Right lobe of liver (tissue), 6 donors: ENCODE measurements around the gene ARHGAP15. TPM values are rescaled to one million over a fixed set of nuclear protein-coding genes. Genes with fewer than 3 reads are reported as not detected.

Experiments used
- ATAC-seq, 4 donors: fragments of 200-7000 bp; cut with Tn5 transposase; one replicate each; pipeline ENCODE4 v1.9.1; 2020; ENCODE audit warnings: mild to moderate bottlenecking in 4 of 4, moderate library complexity in 4 of 4
- DNase-seq, 3 donors: peaks; one replicate each; pipeline ENCODE4 v3.0.0-alpha.2; 2020
- H3K27ac ChIP-seq, 3 donors: fragments of 200-600 bp; one replicate each; pipeline ENCODE4 v1.8.0; 2022
- H3K27me3 ChIP-seq, 2 donors: fragments of 200-600 bp; one replicate each; pipeline ENCODE4 v1.8.0; 2022
- H3K36me3 ChIP-seq, 4 donors: fragments of 200-600 bp; sonication (generic) in 1 of 4; one replicate each; pipeline versions ENCODE4 v1.5.1 to v1.8.0; 2017 to 2022; ENCODE audit warnings: control low read depth in 1 of 4
- H3K4me1 ChIP-seq, 4 donors: fragments of 200-600 bp; sonication (generic) in 1 of 4; one replicate each; pipeline versions ENCODE4 v1.5.1 to v1.8.0; 2017 to 2022; ENCODE audit warnings: control low read depth in 1 of 4
- H3K4me3 ChIP-seq, 3 donors: fragments of 200-600 bp; one replicate each; pipeline ENCODE4 v1.8.0; 2022
- H3K9me3 ChIP-seq, 4 donors: fragments of 200-600 bp; sonication (generic) in 1 of 4; one replicate each; pipeline versions ENCODE4 v1.5.1 to v1.8.0; 2017 to 2022; ENCODE audit warnings: control low read depth in 1 of 4
- POLR2A ChIP-seq: fragments of 450-650 bp; IDR thresholded peaks from one replicate; pipeline ENCODE4 v1.6.1; 2017; ENCODE audit warnings: antibody characterized with exemption, mild to moderate bottlenecking
- WGBS: methylation state at CpG from one replicate; pipeline ENCODE4 v1.1.6; 2018; ENCODE audit warnings: low coverage, low lambda C conversion rate; ENCODE audit not compliant: insufficient coverage; ENCODE audit errors: missing lambda C conversion rate; 5-methylcytosine and 5-hydroxymethylcytosine counted together
- intact Hi-C, 2 donors: fragments of 100-400 bp; cut with DNase I; formaldehyde crosslinking; loops; one replicate each; pipeline versions ENCODE4 v1.11.2 to v1.14.1; 2022
- total RNA-seq, 6 experiments: library from RNA; depleted of rRNA in 2 of 6; stranded (reverse); fragments of >200 nt in 2 of 6; fragmentation: NEBNext Ultra II Directional in 3 of 6; extraction: Animal tissue kit (Norgen Biotek cat#: 25700) in 3 of 6; gene quantifications; one replicate each; pipeline versions ENCODE4 v1.1.0 to v1.2.4, GENCODE V29; 2016 to 2023
- TF ChIP-seq, protein P1 (sequence below), 4 donors: fragments of 200-600 bp in 3 of 4; fragments of 450-650 bp in 1 of 4; IDR thresholded peaks; one replicate each; pipeline versions ENCODE4 v1.5.1 to v1.8.0; 2016 to 2022; ENCODE audit warnings: antibody characterized with exemption in 4 of 4, mild to moderate bottlenecking in 2 of 4
- donor health status: DM: no; HTN: yes; CAD: no.
- donor health status: DM: no; HTN: no; CAD: no.
- donor health status: DM: no; HTN: no; CAD: no.
- donor health status: DM: no; HTN: yes; CAD: no.
- donor health status: DM: no; HTN: yes; CAD: no.

Gene ARHGAP15
- total RNA-seq, 6 experiments from 2014 or later: 3.3 to 8.2 (median 6.6) TPM

DNA sequence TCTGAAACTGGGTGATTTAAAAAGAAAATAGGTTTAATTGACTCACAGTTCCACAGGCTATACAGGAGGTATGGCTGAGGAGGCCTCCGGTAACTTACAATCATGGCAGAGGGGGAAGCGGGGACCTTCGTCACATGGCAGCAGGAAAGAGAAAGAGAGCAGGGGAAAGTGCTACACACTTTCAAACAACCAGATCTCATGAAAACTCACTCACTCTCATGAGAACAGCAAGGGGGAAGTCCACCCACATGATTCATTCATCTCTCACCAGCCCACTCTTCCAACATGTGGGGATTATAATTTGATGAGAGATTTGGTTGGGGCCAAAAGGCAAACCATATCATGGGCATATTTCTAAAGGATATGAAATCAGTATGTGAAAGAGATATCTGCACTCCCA is 12.0 kb upstream of the ARHGAP15 start:
- Histone ChIP-seq H3K27ac (no peak overlapping the region), H3K9me3 (no peaks in the 10 kb centered on the region), H3K27me3 (no peaks in the 10 kb centered on the region), H3K4me3 (no peak overlapping the region), H3K4me1 (no peaks in the 10 kb centered on the region), H3K36me3 (no peaks in the 10 kb centered on the region)
- DNase-seq: no peak
- no peak for ATAC-seq
- no CpG with 5 or more reads among the region's 3 CpGs for WGBS
- intact Hi-C loops: no loop called here
- TF ChIP-seq, protein P1, sequence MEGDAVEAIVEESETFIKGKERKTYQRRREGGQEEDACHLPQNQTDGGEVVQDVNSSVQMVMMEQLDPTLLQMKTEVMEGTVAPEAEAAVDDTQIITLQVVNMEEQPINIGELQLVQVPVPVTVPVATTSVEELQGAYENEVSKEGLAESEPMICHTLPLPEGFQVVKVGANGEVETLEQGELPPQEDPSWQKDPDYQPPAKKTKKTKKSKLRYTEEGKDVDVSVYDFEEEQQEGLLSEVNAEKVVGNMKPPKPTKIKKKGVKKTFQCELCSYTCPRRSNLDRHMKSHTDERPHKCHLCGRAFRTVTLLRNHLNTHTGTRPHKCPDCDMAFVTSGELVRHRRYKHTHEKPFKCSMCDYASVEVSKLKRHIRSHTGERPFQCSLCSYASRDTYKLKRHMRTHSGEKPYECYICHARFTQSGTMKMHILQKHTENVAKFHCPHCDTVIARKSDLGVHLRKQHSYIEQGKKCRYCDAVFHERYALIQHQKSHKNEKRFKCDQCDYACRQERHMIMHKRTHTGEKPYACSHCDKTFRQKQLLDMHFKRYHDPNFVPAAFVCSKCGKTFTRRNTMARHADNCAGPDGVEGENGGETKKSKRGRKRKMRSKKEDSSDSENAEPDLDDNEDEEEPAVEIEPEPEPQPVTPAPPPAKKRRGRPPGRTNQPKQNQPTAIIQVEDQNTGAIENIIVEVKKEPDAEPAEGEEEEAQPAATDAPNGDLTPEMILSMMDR (IDR thresholded peaks at IDR 0.05): no peak
- no peak for TF ChIP-seq POLR2A

DNA sequence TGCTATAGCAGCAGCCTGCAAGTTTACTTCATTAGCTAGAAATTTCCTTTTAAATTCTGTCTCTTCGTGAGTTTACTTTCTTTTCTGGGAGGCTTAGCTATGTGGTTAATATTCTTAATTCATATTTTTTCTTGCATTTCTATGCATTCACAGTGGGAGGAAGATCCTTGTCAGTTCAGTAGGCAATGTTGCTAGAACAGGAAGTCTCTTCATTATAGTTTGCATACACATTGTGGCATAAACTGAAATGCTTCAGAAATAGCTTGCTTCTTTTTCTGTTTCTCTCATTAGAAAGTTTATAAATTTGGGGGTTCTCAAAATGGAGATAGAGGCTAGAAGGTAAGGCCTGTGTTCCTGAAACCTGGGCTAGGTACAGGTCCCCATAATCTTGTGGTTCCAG is 8.1 kb upstream of the ARHGAP15 start:
- TF ChIP-seq POLR2A: no peak
- TF ChIP-seq, protein P1 (IDR thresholded peaks at IDR 0.05): no peak
- Histone ChIP-seq H3K27me3 (no peaks in the 10 kb centered on the region), H3K4me3 (no peak overlapping the region), H3K27ac (no peak overlapping the region), H3K9me3 (no peaks in the 10 kb centered on the region), H3K36me3 (no peaks in the 10 kb centered on the region), H3K4me1 (no peaks in the 10 kb centered on the region)
- DNase-seq: no peak
- intact Hi-C loops: loop anchor here in 1 of 2 donors (10.0 kb wide), 1 partner anchor 114 kb away; no protein-coding TSS in a partner anchor
- WGBS: 45% methylated on average over 1 of the region's 1 CpG
- ATAC-seq: no peak

DNA sequence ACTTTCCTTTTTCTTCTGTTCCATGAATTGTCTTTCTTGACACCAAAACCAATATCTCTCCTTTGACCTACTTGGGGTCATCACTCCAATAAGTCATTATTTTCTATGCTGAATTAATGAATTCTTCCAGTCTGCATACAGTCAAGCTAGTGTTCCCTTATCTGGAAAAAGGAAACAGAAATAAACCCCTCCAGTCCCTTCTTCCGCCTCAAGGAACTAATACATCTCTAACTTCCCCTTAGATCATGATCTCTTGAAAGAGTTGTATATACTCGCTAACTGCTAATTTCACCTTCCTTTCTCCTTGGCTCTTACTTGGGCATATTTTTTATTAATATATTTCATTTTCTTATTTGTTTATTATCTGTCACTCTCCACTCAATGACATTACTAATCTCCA is 7.3 kb upstream of the ARHGAP15 start:
- Histone ChIP-seq H3K27me3 (no peaks in the 10 kb centered on the region), H3K36me3 (no peaks in the 10 kb centered on the region), H3K4me3 (no peak overlapping the region), H3K27ac (no peak overlapping the region), H3K4me1 (no peaks in the 10 kb centered on the region), H3K9me3 (no peaks in the 10 kb centered on the region)
- DNase-seq (no peak), ATAC-seq (no peak)
- WGBS: 59% methylated on average over 2 of the region's 2 CpGs
- TF ChIP-seq, protein P1 (IDR thresholded peaks at IDR 0.05): no peak
- no peak for TF ChIP-seq POLR2A
- intact Hi-C loops: loop anchor here in 1 of 2 donors (10.0 kb wide), 1 partner anchor 113 kb away; no protein-coding TSS in a partner anchor

DNA sequence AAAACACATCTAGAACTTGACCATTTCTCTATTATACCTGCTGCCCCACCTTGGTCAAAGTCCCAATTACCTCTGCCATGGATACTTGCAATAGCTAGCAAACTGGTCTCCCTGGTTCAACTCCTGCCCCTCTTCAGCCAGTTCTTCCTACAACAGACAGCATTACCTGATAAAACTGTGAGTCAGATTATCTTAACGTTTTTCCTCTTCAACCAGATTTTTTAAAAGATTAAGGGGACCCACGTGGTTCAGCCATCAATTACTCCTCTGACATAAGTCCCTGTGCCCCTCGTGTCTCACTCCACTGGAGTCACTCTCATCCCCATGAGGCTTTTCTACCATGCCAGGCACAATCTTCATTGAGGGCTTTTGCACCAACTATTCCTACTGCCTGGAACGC is 5.3 kb upstream of the ARHGAP15 start:
- ATAC-seq: no peak
- H3K4me3 ChIP-seq: no peak overlapping the region
- WGBS: 37% methylated on average over 4 of the region's 4 CpGs

More for the DNA sequence above, 5.3 kb upstream of the ARHGAP15 start:
- Histone ChIP-seq H3K27me3 (no peaks in the 10 kb centered on the region), H3K9me3 (no peaks in the 10 kb centered on the region), H3K27ac (no peak overlapping the region), H3K36me3 (no peaks in the 10 kb centered on the region), H3K4me1 (no peaks in the 10 kb centered on the region)
- TF ChIP-seq, protein P1 (IDR thresholded peaks at IDR 0.05): no peak
- TF ChIP-seq POLR2A: no peak
- intact Hi-C loops: loop anchor here in 1 of 2 donors (10.0 kb wide), 1 partner anchor 111 kb away; no protein-coding TSS in a partner anchor
- no peak for DNase-seq
